Aorta (tissue), 5 donors: ENCODE results near the gene VANGL2. TPM values are rescaled to one million over a fixed set of nuclear protein-coding genes. Genes with fewer than 3 reads are reported as not detected.

Experiments
- ATAC-seq: fragments of 200-7000 bp; cut with Tn5 transposase; one replicate; pipeline ENCODE4 v1.9.1; 2022; ENCODE audit warnings: moderate library complexity; ENCODE audit not compliant: low FRiP score
- DNase-seq, 2 donors: peaks; one replicate each; pipeline ENCODE4 v3.0.0-alpha.2; 2020
- H3K27ac ChIP-seq, 2 donors: one replicate each; pipeline ENCODE4 v1.5.1; 2013; ENCODE audit warnings: low read length in 2 of 2, mild to moderate bottlenecking in 2 of 2, moderate library complexity in 2 of 2, control low read depth in 1 of 2, inconsistent platforms in 1 of 2, low read depth in 1 of 2
- H3K27me3 ChIP-seq, 2 donors: one replicate each; pipeline ENCODE4 v1.6.1; 2013; ENCODE audit warnings: control low read depth in 1 of 2, low read length in 1 of 2, mild to moderate bottlenecking in 1 of 2, moderate library complexity in 1 of 2; ENCODE audit not compliant: insufficient read depth in 2 of 2, control insufficient read depth in 1 of 2
- H3K36me3 ChIP-seq, 2 donors: one replicate each; pipeline ENCODE4 v1.6.1; 2013; ENCODE audit warnings: control low read depth in 1 of 2, low read length in 1 of 2, mild to moderate bottlenecking in 1 of 2; ENCODE audit not compliant: insufficient read depth in 2 of 2, control insufficient read depth in 1 of 2
- H3K4me1 ChIP-seq, 2 donors: one replicate each; pipeline ENCODE4 v1.6.1; 2013; ENCODE audit warnings: low read length in 2 of 2, control low read depth in 1 of 2, mild to moderate bottlenecking in 1 of 2, moderate library complexity in 1 of 2; ENCODE audit not compliant: insufficient read depth in 2 of 2, control insufficient read depth in 1 of 2
- H3K4me3 ChIP-seq, 2 donors: one replicate each; pipeline ENCODE4 v1.5.1; 2013; ENCODE audit warnings: low read length in 2 of 2, control low read depth in 1 of 2, mild to moderate bottlenecking in 1 of 2
- H3K9me3 ChIP-seq: one replicate; pipeline ENCODE4 v1.6.1; 2013; ENCODE audit warnings: mild to moderate bottlenecking, low read length; ENCODE audit not compliant: control insufficient read depth
- WGBS, 2 donors: extraction: QIAGEN DNeasy Blood & Tissue Kit; methylation state at CpG; one replicate each; pipeline ENCODE4 v1.1.7; 2013; 5-methylcytosine and 5-hydroxymethylcytosine counted together
- intact Hi-C, 2 donors: fragments of 100-400 bp; cut with DNase I; formaldehyde crosslinking; loops; one replicate each; pipeline versions ENCODE4 v1.14.2 to v1.15.0; 2022
- polyA plus RNA-seq, 2 donors: library from polyadenylated mRNA; stranded (reverse); fragments of 200-250 nt; gene quantifications; one replicate each; pipeline ENCODE4 v1.2.3, GENCODE V29; 2013
- total RNA-seq, 2 donors: library from RNA; stranded (reverse); fragmentation: NEBNext Ultra II Directional; extraction: Animal tissue kit (Norgen Biotek cat#: 25700); gene quantifications; one replicate each; pipeline ENCODE4 v1.2.1, GENCODE V29; 2021
- donor health status: healthy with polysubstance abuse.
- donor health status: Bipolar disorder and iron deficiency.
- donor health status: DM: no; HTN: no; CAD: no.
- donor health status: DM: no; HTN: no; CAD: no.
- donor health status: DM: yes; HTN: yes; CAD: no.

VANGL2 gene
- total and polyA plus RNA-seq, 4 donors: 0.26 to 4.4 (median 0.92) TPM

DNA sequence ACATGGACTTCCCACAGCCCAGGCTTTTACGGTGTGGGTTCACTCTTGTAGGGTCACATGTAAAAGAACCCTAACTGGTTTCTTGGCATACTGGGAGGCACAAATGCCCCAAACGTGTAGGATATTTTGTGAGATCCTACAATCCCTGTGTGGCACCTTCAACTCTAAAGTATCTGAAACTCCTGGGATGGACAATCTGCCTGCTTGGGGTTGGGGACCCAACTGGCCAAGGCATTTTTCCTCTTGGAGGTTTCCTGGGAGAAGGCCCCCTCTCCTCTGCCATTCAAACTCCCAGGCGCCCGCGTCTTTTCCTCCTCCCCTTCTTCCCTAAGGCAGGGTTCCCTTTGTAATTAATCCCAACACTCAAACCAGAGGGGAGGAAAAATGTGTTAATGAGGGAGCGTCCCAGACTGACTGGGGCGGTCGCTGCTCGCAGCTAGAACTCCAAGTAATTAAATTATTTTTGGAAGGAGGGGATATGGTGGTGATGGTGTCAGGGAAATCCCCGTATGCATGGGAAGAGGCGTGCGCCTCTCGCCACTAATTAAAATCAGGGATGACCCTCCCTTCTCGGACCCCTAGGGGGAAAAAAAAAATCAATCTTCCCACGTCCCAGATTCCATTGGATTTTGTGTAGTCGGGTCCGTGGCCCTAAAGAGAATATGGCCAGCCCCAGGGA lies 681 bp upstream of the VANGL2 start:
- no peak for ATAC-seq
- intact Hi-C loops: no loop called here

DNA sequence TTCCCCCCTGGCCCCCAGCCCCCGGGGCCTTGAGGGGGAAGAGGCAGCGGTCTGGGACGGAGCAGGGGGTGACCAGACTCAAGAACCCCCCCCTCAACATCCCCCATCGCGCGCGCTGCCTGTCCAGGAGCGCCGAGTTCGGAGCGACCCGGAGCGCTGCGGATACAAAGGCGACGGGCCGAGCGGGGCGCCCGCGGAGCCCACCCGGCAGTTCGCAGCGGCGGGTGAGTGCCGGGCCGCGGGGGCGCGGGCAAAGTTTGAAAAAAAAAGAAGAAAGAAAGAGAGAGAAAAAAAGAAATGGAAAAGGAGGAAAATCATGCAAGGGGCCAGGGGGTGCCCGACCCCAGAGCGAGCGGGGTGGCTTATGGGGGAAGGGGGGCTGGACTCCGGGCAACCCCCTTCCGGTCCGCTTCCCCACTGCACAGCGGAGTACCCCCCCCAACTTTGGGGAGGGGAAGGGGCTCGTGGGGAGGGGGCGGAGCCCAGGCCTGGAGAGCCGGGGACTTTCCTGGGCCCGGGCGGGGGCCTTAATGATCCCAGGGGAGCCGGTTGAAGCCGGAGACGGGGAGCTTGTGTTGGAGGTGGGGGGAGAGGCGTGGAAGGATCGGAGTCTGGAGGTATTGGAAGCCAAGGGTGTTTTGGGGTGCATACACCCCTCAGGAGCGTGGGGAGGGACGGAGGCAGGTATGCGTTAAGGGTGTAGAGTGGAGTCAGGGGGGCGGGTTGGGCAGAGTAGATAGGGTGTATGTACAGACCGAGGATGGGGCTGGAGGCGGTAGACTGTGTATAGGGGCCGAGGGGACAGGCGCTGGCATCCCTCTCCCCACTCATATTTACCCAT lies 502 bp downstream of the VANGL2 start:
- peak overlapping the region; percentile 15 to 16 for H3K4me3 ChIP-seq
- H3K27ac ChIP-seq: no peak overlapping the region
- H3K4me1 ChIP-seq: no peaks in the 10 kb centered on the region
- intact Hi-C loops: no loop called here
- peak; percentile 37 for ATAC-seq
- H3K36me3 ChIP-seq: no peaks in the 10 kb centered on the region
- 1 to 2% methylated on average over 45 to 55 of the region's 55 CpGs for WGBS, 2 donors
- H3K27me3 ChIP-seq: peaks cover 0 to 2% of the 10 kb centered on the region in 2 donors
- H3K9me3 ChIP-seq: no peaks in the 10 kb centered on the region
- no peak for DNase-seq

More for the DNA sequence above, 681 bp upstream of the VANGL2 start:
- WGBS, 2 donors: 36% methylated on average over 17 of the region's 17 CpGs
- DNase-seq: no peak
- Histone ChIP-seq H3K36me3 (no peaks in the 10 kb centered on the region), H3K4me3 (peak overlapping the region in 1 of 2 donors; percentile 15), H3K4me1 (no peaks in the 10 kb centered on the region), H3K27me3 (peaks cover 0 to 2% of the 10 kb centered on the region in 2 donors), H3K27ac (no peak overlapping the region), H3K9me3 (no peaks in the 10 kb centered on the region)

DNA sequence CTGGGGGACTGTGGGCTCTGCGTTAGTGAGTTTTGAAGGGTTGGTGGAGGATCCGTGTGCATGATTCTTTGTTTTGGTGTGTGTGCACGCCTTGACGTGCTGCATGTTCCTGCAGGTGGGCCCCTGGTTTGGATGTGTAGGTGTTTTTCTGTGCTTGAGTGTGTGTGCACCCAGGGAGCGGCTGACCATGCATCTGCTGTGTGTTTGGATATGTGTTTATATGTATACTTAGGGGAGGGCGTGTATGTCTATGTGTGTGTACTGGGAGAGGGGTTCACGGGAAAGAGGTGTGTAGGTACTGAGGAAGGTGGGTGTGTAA lies 1.1 kb downstream of the VANGL2 start:
- no peak for ATAC-seq
- DNase-seq: no peak
- no peak overlapping the region for H3K4me3 ChIP-seq
- no peaks in the 10 kb centered on the region for H3K4me1 ChIP-seq
- peaks cover 0 to 2% of the 10 kb centered on the region in 2 donors for H3K27me3 ChIP-seq
- H3K9me3 ChIP-seq: no peaks in the 10 kb centered on the region
- no peaks in the 10 kb centered on the region for H3K36me3 ChIP-seq
- intact Hi-C loops: no loop called here
- H3K27ac ChIP-seq: no peak overlapping the region
- WGBS, 2 donors: 28 to 39% methylated on average over 7 of the region's 7 CpGs

DNA sequence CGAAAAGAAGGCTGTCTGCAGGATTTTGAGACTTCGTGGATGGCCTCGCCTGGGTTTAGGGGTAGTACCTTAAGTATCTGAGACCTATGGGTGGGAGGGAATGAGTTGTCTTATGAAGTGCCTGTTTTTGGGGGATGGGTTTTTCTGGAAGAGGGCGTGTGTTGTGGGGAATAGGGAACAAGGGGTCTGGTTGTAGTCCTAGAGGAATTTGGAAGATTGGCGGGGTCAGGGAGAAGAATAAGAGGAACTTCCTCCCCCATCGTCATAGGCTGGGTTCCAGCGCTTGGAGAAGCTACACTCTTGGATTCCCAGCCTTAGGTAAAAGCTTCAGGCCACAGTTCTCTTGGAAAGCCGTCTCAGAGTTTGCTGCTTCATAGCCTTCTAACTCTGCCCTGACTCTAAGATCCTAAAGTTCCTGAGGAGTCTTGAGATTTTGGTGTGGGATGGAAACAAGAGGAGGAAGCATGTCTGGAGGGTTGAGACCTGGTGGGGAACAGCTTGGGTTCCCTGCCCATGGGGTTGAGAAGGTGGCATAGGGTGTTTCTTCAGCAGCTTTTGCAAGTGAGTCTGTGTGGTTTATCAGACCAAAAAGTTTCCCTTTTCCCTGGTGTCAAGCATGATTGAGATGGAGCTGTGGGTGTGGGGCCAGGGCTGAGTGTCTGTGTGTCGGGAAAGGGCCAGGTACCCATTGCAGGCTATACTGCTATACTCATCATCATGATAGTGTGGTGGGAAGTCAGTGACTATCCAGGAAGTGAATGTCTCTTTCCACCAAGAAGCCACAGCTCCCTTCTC lies 1.8 kb downstream of the VANGL2 start:
- Histone ChIP-seq H3K9me3 (no peaks in the 10 kb centered on the region), H3K36me3 (no peaks in the 10 kb centered on the region), H3K27ac (no peak overlapping the region), H3K4me3 (no peak overlapping the region), H3K4me1 (no peaks in the 10 kb centered on the region), H3K27me3 (peaks cover 0 to 2% of the 10 kb centered on the region in 2 donors)
- no peak for DNase-seq
- WGBS, 2 donors: 32 to 54% methylated on average over 9 of the region's 9 CpGs
- intact Hi-C loops: no loop called here
- ATAC-seq: no peak

DNA sequence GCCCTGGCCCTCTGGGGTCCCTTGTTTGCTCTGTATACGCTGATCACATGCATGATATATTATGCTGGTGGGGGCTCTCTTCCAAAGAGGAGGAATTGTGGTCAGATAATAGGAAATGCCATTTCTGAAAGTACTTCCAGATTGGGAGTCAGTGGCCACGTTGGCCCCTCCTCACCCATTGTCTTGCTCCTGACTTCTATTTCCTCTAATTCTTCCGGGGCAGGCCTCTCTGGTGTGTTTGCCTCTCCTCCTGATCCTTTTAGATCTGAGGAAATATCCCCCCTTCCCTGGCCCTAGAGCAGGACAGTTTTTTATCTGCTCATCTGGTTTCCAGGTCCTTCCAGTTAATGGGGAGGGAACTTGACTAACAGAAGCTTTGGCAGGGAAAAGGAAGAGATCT lies 2.9 kb downstream of the VANGL2 start:
- no peak for DNase-seq
- no peaks in the 10 kb centered on the region for H3K36me3 ChIP-seq
- no peak for ATAC-seq
- H3K27ac ChIP-seq: no peak overlapping the region
- no peaks in the 10 kb centered on the region for H3K4me1 ChIP-seq
- intact Hi-C loops: no loop called here
- WGBS, 2 donors: 86 to 90% methylated on average over 3 of the region's 3 CpGs
- H3K9me3 ChIP-seq: no peaks in the 10 kb centered on the region
- H3K4me3 ChIP-seq: no peak overlapping the region
- H3K27me3 ChIP-seq: peaks cover 0 to 2% of the 10 kb centered on the region in 2 donors

DNA sequence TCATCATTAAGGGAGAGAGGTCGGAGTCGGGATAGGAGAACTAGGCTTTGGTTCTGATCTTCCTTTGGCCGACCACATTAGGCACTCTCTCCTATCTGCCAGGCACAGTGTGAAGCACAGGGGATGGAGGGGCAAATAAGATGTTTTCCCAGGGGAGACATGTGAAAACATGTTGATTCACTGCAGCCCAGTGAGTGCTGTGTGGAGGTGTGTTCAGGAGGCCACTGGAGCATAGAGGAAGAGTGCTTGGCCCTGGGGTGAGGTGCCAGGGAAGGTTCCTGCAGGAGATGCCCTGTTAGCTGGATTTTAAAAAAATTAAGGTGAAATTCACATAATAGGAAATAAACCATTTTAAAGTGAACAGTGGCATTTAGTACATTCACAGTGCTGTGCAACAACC lies 3.7 kb downstream of the VANGL2 start:
- ATAC-seq: no peak
- Histone ChIP-seq H3K36me3 (no peaks in the 10 kb centered on the region), H3K4me3 (no peak overlapping the region), H3K9me3 (no peaks in the 10 kb centered on the region), H3K4me1 (no peaks in the 10 kb centered on the region), H3K27me3 (peaks cover 0 to 2% of the 10 kb centered on the region in 2 donors), H3K27ac (no peak overlapping the region)
- WGBS, 2 donors: 93% methylated on average over 3 of the region's 3 CpGs
- intact Hi-C loops: no loop called here
- DNase-seq: no peak

DNA sequence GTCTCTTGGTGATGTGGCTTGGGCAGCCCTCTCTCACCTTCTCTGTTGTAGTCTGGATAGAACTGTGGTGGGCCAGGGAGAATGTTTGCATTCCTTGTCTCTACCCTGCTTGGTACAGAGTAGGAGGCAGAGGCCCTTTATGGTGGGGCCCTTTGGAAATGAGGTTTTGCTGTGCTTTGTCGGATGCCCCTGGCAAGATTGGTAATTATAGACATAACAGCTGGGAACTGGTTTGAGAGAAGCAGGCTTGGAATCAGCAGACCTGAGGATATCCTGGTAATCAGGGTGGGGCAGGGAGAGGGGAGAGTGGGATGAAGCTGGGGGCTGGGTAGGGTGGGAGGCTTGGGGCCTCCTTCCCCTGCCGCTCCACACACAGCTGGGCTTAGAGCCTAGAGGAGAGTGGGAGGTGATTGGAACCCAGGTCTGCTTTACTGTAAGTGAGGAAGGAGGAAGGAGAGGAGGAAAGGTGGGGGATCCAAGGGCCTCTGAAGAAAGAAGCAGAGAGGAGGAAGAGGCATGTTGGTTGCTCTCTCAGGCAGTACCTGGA lies 5.0 kb downstream of the VANGL2 start:
- H3K27me3 ChIP-seq: peaks cover 0 to 2% of the 10 kb centered on the region in 2 donors
- no peak for ATAC-seq
- no peak for DNase-seq
- no peak overlapping the region for H3K4me3 ChIP-seq
- no peak overlapping the region for H3K27ac ChIP-seq
- no peaks in the 10 kb centered on the region for H3K36me3 ChIP-seq
- H3K9me3 ChIP-seq: no peaks in the 10 kb centered on the region
- WGBS, 2 donors: 83 to 91% methylated on average over 2 of the region's 2 CpGs
- intact Hi-C loops: no loop called here
- H3K4me1 ChIP-seq: no peaks in the 10 kb centered on the region

DNA sequence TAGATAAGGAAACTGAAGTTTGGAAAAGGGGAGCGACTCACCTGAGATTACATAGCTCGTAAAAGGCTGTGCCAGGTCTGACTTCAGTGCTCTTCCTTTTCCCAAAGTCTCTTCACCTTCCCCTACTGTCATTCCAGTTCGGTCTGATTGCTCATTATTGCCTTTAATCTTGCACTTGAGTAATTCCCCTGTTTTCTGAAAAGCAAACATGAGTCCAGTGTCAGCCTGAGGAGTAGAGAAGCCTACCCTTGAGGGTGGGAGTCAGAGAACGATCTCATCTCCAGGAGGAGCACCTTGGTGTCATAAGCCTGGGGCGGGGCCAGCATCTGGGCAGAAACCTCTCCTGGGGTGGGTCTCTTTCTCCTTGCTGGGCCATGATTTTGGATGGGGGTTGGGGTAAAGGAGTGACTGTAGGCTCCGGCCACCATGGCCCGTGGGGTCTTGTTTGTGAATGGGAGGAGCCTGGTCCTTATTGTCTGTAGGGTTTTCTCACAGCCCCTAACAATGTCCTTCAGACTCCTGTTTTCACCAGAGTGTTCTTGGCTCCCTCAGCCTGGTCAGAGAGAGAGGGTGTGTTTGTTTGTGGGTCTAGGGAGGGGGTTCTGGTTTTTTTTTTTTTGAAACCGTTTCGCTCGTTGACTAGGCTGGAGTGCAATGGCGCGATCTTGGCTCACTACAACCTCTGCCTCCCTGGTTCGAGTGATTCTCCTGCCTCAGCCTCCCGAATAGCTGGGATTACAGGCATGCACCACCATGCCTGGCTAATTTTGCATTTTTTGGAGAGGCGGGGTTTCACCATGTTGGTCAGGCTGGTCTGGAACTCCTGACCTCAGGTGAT lies 6.0 kb downstream of the VANGL2 start:
- no peaks in the 10 kb centered on the region for H3K4me1 ChIP-seq

More for the DNA sequence above, 6.0 kb downstream of the VANGL2 start:
- intact Hi-C loops: no loop called here
- no peak for ATAC-seq
- Histone ChIP-seq H3K36me3 (no peaks in the 10 kb centered on the region), H3K27ac (no peak overlapping the region), H3K27me3 (peaks cover 0 to 2% of the 10 kb centered on the region in 2 donors), H3K4me3 (no peak overlapping the region), H3K9me3 (no peaks in the 10 kb centered on the region)
- no peak for DNase-seq
- WGBS, 2 donors: 89 to 91% methylated on average over 14 to 15 of the region's 15 CpGs
